Transverse colon (tissue), 4 donors: ENCODE measurements around the gene CFAP97D2.

Experiments used
- CTCF ChIP-seq, 5 experiments: fragments of 200-600 bp in 3 of 5; fragments of 450-650 bp in 2 of 5; sonication (generic) in 3 of 5; IDR thresholded peaks; 1 replicate in 2 of 5; 2 replicates in 3 of 5; pipeline ENCODE4 v1.5.1; 2016 to 2017; ENCODE audit warnings: antibody characterized with exemption in 5 of 5, inconsistent platforms in 3 of 5, mild to moderate bottlenecking in 2 of 5, moderate library complexity in 1 of 5
- EP300 ChIP-seq: sonication (generic); formaldehyde crosslinking; IDR thresholded peaks from one replicate; pipeline ENCODE4 v1.6.1; 2017; ENCODE audit warnings: antibody characterized with exemption, low read depth
- POLR2AphosphoS5 ChIP-seq, 3 donors: sonication (generic); formaldehyde crosslinking; IDR thresholded peaks; one replicate each; pipeline ENCODE4 v1.6.1; 2016; ENCODE audit warnings: antibody characterized with exemption in 3 of 3

GRCh38 chr13:114167426-114167825, 11.6 kb upstream of the CFAP97D2 start:
- no peak for TF ChIP-seq CTCF (IDR thresholded peaks at IDR 0.05)
- no peak for TF ChIP-seq POLR2AphosphoS5 (IDR thresholded peaks at IDR 0.05)
- TF ChIP-seq EP300 = no peak
